Esophagus squamous epithelium (tissue), 4 donors: ENCODE measurements around the gene JAM3.

Experiments used
- CTCF ChIP-seq, 6 experiments: fragments of 450-650 bp in 4 of 6; fragments of 200-600 bp in 2 of 6; sonication (generic) in 2 of 6; IDR thresholded peaks; one replicate each; pipeline ENCODE4 v1.5.1; 2016 to 2019; ENCODE audit warnings: antibody characterized with exemption in 6 of 6, mild to moderate bottlenecking in 4 of 6, moderate library complexity in 4 of 6
- POLR2A ChIP-seq, 4 donors: fragments of 450-650 bp; IDR thresholded peaks; one replicate each; pipeline ENCODE4 v1.6.1; 2017; ENCODE audit warnings: antibody characterized with exemption in 4 of 4, mild to moderate bottlenecking in 4 of 4, moderate library complexity in 3 of 4

DNA sequence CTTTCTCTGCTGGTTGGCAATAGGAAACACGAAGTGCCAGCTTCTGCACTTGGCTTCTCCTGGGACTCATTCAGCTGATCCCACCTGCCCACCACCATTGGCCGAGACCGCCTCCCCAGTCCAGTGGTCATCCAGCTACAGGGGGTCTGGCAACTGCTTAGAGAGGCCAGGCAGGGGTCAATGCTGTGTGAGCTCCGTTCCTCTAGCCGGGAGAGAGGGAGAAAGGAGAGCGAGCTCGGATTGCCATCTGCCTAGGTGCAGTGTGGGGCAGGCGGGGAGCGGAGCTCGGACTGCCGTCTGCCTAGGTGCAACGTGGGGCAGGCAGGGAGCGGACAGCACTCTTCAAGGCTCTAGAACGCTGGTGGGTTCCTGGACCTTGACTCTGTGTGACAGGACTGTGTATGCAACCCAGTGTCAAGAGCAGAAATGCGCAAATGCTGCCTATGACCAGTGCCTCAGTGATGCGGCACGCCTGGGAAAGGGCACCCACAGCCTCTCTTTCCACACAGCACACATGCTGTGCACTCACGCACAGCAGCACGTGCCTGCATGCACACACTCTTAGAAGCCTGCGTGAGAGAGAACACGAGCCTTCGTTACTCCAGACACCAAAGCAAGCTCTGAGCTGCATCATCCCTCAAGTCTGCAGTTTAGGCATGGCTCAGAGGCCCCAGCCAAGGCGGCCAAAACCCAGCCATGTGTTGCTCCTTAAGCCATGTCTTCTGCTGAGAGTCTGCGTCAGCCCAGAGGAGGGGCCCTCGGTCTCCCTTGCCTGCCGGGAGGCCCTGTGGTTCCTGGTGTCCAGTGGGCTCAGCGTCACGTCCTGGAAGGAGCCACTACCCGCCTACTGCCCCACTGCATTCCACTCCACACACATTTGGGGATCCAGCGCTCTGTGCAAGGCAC is 26.8 kb upstream of the JAM3 start:
- TF ChIP-seq CTCF (IDR thresholded peaks at IDR 0.05) = no peak
- no peak for TF ChIP-seq POLR2A (IDR thresholded peaks at IDR 0.05)
